ENCODE measurements around the gene KCND3.

DNA sequence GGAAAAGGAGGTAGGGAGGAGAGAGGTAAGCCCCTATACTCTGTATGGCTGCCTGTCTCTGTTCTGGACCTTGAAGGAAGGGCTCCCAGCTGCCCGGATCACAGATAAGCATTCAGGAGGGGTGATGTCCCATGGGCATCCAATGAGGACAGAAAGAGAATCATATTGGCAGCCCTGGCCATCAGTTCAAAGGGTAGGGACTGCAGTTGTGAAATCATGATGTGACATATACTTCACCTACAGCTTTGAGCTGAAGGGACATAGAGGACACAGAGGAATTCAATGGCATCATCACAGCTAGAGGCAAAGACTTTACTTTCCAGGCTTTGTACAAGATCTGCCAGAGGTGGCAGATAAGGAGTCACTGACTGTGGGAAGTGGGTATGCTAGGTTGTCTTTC is 212.2 kb downstream of the KCND3 start:
- TF ChIP-seq, protein P1, sequence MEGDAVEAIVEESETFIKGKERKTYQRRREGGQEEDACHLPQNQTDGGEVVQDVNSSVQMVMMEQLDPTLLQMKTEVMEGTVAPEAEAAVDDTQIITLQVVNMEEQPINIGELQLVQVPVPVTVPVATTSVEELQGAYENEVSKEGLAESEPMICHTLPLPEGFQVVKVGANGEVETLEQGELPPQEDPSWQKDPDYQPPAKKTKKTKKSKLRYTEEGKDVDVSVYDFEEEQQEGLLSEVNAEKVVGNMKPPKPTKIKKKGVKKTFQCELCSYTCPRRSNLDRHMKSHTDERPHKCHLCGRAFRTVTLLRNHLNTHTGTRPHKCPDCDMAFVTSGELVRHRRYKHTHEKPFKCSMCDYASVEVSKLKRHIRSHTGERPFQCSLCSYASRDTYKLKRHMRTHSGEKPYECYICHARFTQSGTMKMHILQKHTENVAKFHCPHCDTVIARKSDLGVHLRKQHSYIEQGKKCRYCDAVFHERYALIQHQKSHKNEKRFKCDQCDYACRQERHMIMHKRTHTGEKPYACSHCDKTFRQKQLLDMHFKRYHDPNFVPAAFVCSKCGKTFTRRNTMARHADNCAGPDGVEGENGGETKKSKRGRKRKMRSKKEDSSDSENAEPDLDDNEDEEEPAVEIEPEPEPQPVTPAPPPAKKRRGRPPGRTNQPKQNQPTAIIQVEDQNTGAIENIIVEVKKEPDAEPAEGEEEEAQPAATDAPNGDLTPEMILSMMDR (conservative IDR thresholded peaks at IDR 0.05; ENCODE audit: low read depth, low read length), result no peak
- TF ChIP-seq POLR2A (IDR thresholded peaks at IDR 0.05; ENCODE audit: low read depth, low read length) (no peak), CEBPB (IDR thresholded peaks at IDR 0.05; ENCODE audit: low read depth, low read length) (no peak), NFE2L2 (IDR thresholded peaks at IDR 0.05; ENCODE audit: low read depth, low read length) (no peak), MAZ (IDR thresholded peaks at IDR 0.05; ENCODE audit: borderline replicate concordance, low read depth, low read length) (no peak), FOS (IDR thresholded peaks at IDR 0.05; ENCODE audit: low read depth, low read length) (no peak), MXI1 (IDR thresholded peaks at IDR 0.05; ENCODE audit: borderline replicate concordance, low read depth, low read length) (no peak), RAD21 (IDR thresholded peaks at IDR 0.05; ENCODE audit: low read length) (no peak), CHD1 (IDR thresholded peaks at IDR 0.05; ENCODE audit: low read depth, low read length) (no peak), BHLHE40 (IDR thresholded peaks at IDR 0.05; ENCODE audit: low read depth, low read length) (no peak), RCOR1 (IDR thresholded peaks at IDR 0.05; ENCODE audit: insufficient replicate concordance, low read length) (no peak), RFX5 (IDR thresholded peaks at IDR 0.05; ENCODE audit: low read depth, low read length) (no peak), SMC3 (IDR thresholded peaks at IDR 0.05; ENCODE audit: low read depth, low read length) (no peak)
- TF ChIP-seq, protein P2, sequence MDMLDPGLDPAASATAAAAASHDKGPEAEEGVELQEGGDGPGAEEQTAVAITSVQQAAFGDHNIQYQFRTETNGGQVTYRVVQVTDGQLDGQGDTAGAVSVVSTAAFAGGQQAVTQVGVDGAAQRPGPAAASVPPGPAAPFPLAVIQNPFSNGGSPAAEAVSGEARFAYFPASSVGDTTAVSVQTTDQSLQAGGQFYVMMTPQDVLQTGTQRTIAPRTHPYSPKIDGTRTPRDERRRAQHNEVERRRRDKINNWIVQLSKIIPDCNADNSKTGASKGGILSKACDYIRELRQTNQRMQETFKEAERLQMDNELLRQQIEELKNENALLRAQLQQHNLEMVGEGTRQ (IDR thresholded peaks at IDR 0.05; ENCODE audit: low read depth, low read length), result no peak

Measured in IMR-90 (cell line).